H1 (cell line): ENCODE data around the gene GLE1. TPM values are rescaled to one million over a fixed set of nuclear protein-coding genes. Genes with fewer than 3 reads are reported as not detected.

Source experiments
- CTCF ChIA-PET: fragments of 300-600 bp; sonication (Branson Sonifier 250); formaldehyde crosslinking; loops from one replicate; lab custom pipeline; 2021; ENCODE audit not compliant: partially characterized antibody; lab: Charles Lee
- POLR2A ChIA-PET: fragments of 300-600 bp; sonication (Branson Sonifier 250); formaldehyde crosslinking; loops from one replicate; lab custom pipeline; 2021; ENCODE audit warnings: inconsistent platforms; ENCODE audit not compliant: partially characterized antibody; lab: Charles Lee
- DNase-seq, 2 experiments: peaks; one replicate each; pipeline versions ENCODE4 v3.0.0 to v3.0.0-alpha.2; 2010 to 2022; ENCODE audit warnings: low spot score in 2 of 2, low read depth in 1 of 2, mixed read lengths in 1 of 2
- FAIRE-seq: peaks from 2 replicates; lab custom pipeline; 2011; peaks lifted over from hg19 to GRCh38; lab: Jason Lieb, UNC
- H2AFZ ChIP-seq: 2 replicates; pipeline ENCODE4 v1.8.1; 2012; ENCODE audit warnings: low read length, inconsistent platforms
- H2AK5ac ChIP-seq: 2 replicates; pipeline ENCODE4 v1.6.1; 2013; ENCODE audit warnings: low read depth, low read length
- H2BK120ac ChIP-seq: replicated peaks from 2 replicates; pipeline ENCODE3; 2013; ENCODE audit warnings: low read depth, low read length, inconsistent platforms
- H2BK12ac ChIP-seq: 2 replicates; pipeline ENCODE4 v1.6.1; 2013; ENCODE audit warnings: low read depth, low read length
- H2BK15ac ChIP-seq: 2 replicates; pipeline ENCODE4 v1.6.1; 2013; ENCODE audit warnings: low read length
- H2BK20ac ChIP-seq: 2 replicates; pipeline ENCODE4 v1.6.1; 2013; ENCODE audit warnings: low read length
- H2BK5ac ChIP-seq: 2 replicates; pipeline ENCODE4 v1.6.1; 2013; ENCODE audit warnings: low read depth, low read length
- H3K14ac ChIP-seq: 2 replicates; pipeline ENCODE4 v1.6.1; 2013; ENCODE audit warnings: inconsistent platforms; ENCODE audit not compliant: insufficient read length
- H3K18ac ChIP-seq: 2 replicates; pipeline ENCODE4 v1.6.1; 2013; ENCODE audit warnings: low read length; ENCODE audit errors: extremely low read depth
- H3K23ac ChIP-seq: 2 replicates; pipeline ENCODE4 v1.6.1; 2013; ENCODE audit warnings: inconsistent platforms; ENCODE audit not compliant: insufficient read length
- H3K23me2 ChIP-seq: 2 replicates; pipeline ENCODE4 v1.6.1; 2013; ENCODE audit warnings: low read depth, low read length
- H3K27ac ChIP-seq: 2 replicates; pipeline ENCODE4 v1.6.1; 2011; ENCODE audit warnings: low read depth, low read length, inconsistent platforms
- H3K27me3 ChIP-seq, 4 experiments: replicated peaks in 1 of 4; 1 replicate in 1 of 4; 2 replicates in 3 of 4; pipeline versions ENCODE4 v1.6.1 to v1.8.1; 2011 to 2013; ENCODE audit warnings: low read length in 3 of 4, mild to moderate bottlenecking in 3 of 4, inconsistent platforms in 2 of 4, mixed read lengths in 2 of 4, moderate library complexity in 1 of 4; ENCODE audit not compliant: control insufficient read depth in 3 of 4, insufficient read depth in 3 of 4; ENCODE audit errors: extremely low read depth in 1 of 4
- H3K36me3 ChIP-seq, 4 experiments: 2 replicates each; pipeline versions ENCODE4 v1.6.1 to v1.8.1; 2011 to 2013; ENCODE audit warnings: mild to moderate bottlenecking in 4 of 4, low read length in 3 of 4, moderate library complexity in 2 of 4, control low read depth in 1 of 4, inconsistent platforms in 1 of 4; ENCODE audit not compliant: insufficient read depth in 4 of 4, control insufficient read depth in 2 of 4
- H3K4ac ChIP-seq: replicated peaks from 2 replicates; pipeline ENCODE3; 2013; ENCODE audit warnings: low read length, low read depth, mixed read lengths, inconsistent platforms; ENCODE audit not compliant: insufficient read length
- H3K4me1 ChIP-seq, 4 experiments: replicated peaks in 1 of 4; 1 replicate in 1 of 4; 2 replicates in 3 of 4; pipeline versions ENCODE4 v1.6.1 to v1.8.1; 2011 to 2013; ENCODE audit warnings: low read length in 3 of 4, inconsistent platforms in 2 of 4, mixed read lengths in 1 of 4; ENCODE audit not compliant: insufficient read depth in 4 of 4, control insufficient read depth in 3 of 4
- H3K4me2 ChIP-seq, 2 experiments: 2 replicates each; pipeline versions ENCODE4 v1.6.1 to v1.8.1; 2011 to 2013; ENCODE audit warnings: low read depth in 2 of 2, low read length in 2 of 2, control low read depth in 1 of 2, inconsistent platforms in 1 of 2, mild to moderate bottlenecking in 1 of 2; ENCODE audit not compliant: insufficient read depth in 1 of 2
- H3K4me3 ChIP-seq, 4 experiments: fragments of 200-600, 300-600 bp in 1 of 4; sonication (generic), shearing (Covaris generic), sonication (Bioruptor Twin) in 1 of 4; 2 replicates each; pipeline versions ENCODE4 v1.5.1 to v1.8.1; 2011 to 2016; ENCODE audit warnings: low read length in 4 of 4, low read depth in 3 of 4, control low read depth in 2 of 4, inconsistent platforms in 2 of 4, mild to moderate bottlenecking in 2 of 4, mixed read lengths in 1 of 4, moderate library complexity in 1 of 4; ENCODE audit not compliant: insufficient read depth in 2 of 4; ENCODE audit errors: extremely low read depth in 1 of 4
- H3K56ac ChIP-seq: replicated peaks from 2 replicates; pipeline ENCODE3; 2013; ENCODE audit warnings: low read depth, mild to moderate bottlenecking, mixed read lengths, low read length, inconsistent platforms; ENCODE audit not compliant: insufficient read length
- H3K79me1 ChIP-seq: 2 replicates; pipeline ENCODE4 v1.6.1; 2013; ENCODE audit warnings: low read depth, low read length, control low read depth
- H3K79me2 ChIP-seq, 2 experiments: 2 replicates each; pipeline versions ENCODE4 v1.6.1 to v1.8.1; 2012 to 2013; ENCODE audit warnings: low read length in 2 of 2, mild to moderate bottlenecking in 2 of 2, inconsistent platforms in 1 of 2; ENCODE audit not compliant: insufficient read depth in 2 of 2, control insufficient read depth in 1 of 2
- H3K9ac ChIP-seq, 4 experiments: replicated peaks in 1 of 4; 1 replicate in 1 of 4; 2 replicates in 3 of 4; pipeline versions ENCODE4 v1.6.1 to v1.8.1; 2011 to 2013; ENCODE audit warnings: low read depth in 3 of 4, low read length in 3 of 4, control low read depth in 2 of 4, mild to moderate bottlenecking in 2 of 4, moderate library complexity in 2 of 4, inconsistent platforms in 1 of 4; ENCODE audit errors: extremely low read depth in 1 of 4
- H3K9me3 ChIP-seq, 2 experiments: 2 replicates each; pipeline versions ENCODE4 v1.6.1 to v1.8.1; 2012 to 2013; ENCODE audit warnings: mild to moderate bottlenecking in 2 of 2, moderate library complexity in 2 of 2, control low read depth in 1 of 2, inconsistent platforms in 1 of 2, low read depth in 1 of 2, low read length in 1 of 2, mixed read lengths in 1 of 2; ENCODE audit not compliant: insufficient read depth in 2 of 2
- H4K20me1 ChIP-seq, 2 experiments: replicated peaks in 1 of 2; 2 replicates each; pipeline versions ENCODE3 to v1.8.1; 2011 to 2013; ENCODE audit warnings: inconsistent platforms in 2 of 2, low read length in 2 of 2, mild to moderate bottlenecking in 1 of 2; ENCODE audit not compliant: insufficient read depth in 2 of 2, control insufficient read depth in 1 of 2
- H4K5ac ChIP-seq: 2 replicates; pipeline ENCODE4 v1.6.1; 2013; ENCODE audit warnings: low read length, low read depth, mixed read lengths, inconsistent platforms; ENCODE audit not compliant: insufficient read length
- H4K8ac ChIP-seq: 2 replicates; pipeline ENCODE4 v1.8.0; 2013; ENCODE audit warnings: mild to moderate bottlenecking, moderate library complexity, low read length, inconsistent platforms; ENCODE audit not compliant: insufficient read depth; ENCODE audit errors: extremely low read depth
- H4K91ac ChIP-seq: replicated peaks from 2 replicates; pipeline ENCODE3; 2013; ENCODE audit warnings: low read length, mixed read lengths, inconsistent platforms; ENCODE audit not compliant: insufficient read length
- ASH2L ChIP-seq: fragments of 200-600, 300-600 bp; sonication (generic); IDR thresholded peaks from one replicate; pipeline ENCODE4 v1.7.1; 2017; ENCODE audit warnings: low read length
- EZH2 ChIP-seq: fragments of 200-600 bp; sonication (generic); IDR thresholded peaks from 2 replicates; pipeline ENCODE4 v1.7.1; 2012; ENCODE audit warnings: low read depth, mild to moderate bottlenecking, moderate library complexity, low read length, inconsistent platforms; ENCODE audit not compliant: severe bottlenecking
- JUND ChIP-seq: IDR thresholded peaks from 2 replicates; pipeline ENCODE4 v1.6.1; 2011; ENCODE audit warnings: mild to moderate bottlenecking, improper control_type of control experiment, low read length
- KDM4A ChIP-seq: IDR thresholded peaks from one replicate; pipeline ENCODE4 v1.7.1; 2012; ENCODE audit warnings: low read depth, mild to moderate bottlenecking, moderate library complexity, low read length, inconsistent platforms; ENCODE audit not compliant: severe bottlenecking
- TCF12 ChIP-seq: IDR thresholded peaks from 2 replicates; pipeline ENCODE4 v1.6.1; 2011; ENCODE audit warnings: low read depth, mild to moderate bottlenecking, low read length
- WGBS, 2 experiments: shearing (Covaris generic) in 1 of 2; methylation state at CpG; one replicate each; pipeline versions ENCODE4 v1.1.6 to v1.1.7; 2013 to 2015; ENCODE audit warnings: low lambda C conversion rate in 2 of 2, mixed read lengths in 2 of 2, inconsistent platforms in 1 of 2, low coverage in 1 of 2, missing lambda C conversion rate in 1 of 2; ENCODE audit not compliant: insufficient replicate concordance in 2 of 2, insufficient coverage in 1 of 2, insufficient read length in 1 of 2; ENCODE audit errors: extremely low coverage in 1 of 2, missing lambda C conversion rate in 1 of 2; 5-methylcytosine and 5-hydroxymethylcytosine counted together
- polyA plus RNA-seq, 7 experiments: library from polyadenylated mRNA; depleted of rRNA in 3 of 7; stranded (reverse) in 5 of 7; unstranded in 2 of 7; fragments of >200 nt in 5 of 7; fragments of 200-250 nt in 2 of 7; gene quantifications; 1 replicate in 5 of 7; 2 replicates in 1 of 7; 4 replicates in 1 of 7; pipeline versions ENCODE4 v1.2.1 to v1.2.3, GENCODE V29; 2011 to 2013; ENCODE audit warnings: missing spikeins in 2 of 7, mixed read lengths in 2 of 7
- total RNA-seq: library from RNA; stranded (reverse); fragmentation: NEBNext Ultra II Directional; extraction: Animal tissue kit (Norgen Biotek cat#: 25700); gene quantifications from 2 replicates; pipeline ENCODE4 v1.2.1, GENCODE V29; 2021

Gene GLE1
- total and polyA plus RNA-seq, 2 of the 8 experiments (the other 6 are each of a cell fraction or from before 2014, with no cell fraction given), result 9.6 to 14.9 TPM

- no peak overlapping the region for H3K23ac ChIP-seq
- no peak overlapping the region for H4K8ac ChIP-seq
- H4K91ac ChIP-seq, result no peak overlapping the region
- no peak overlapping the region for H2AFZ ChIP-seq
- no peak overlapping the region for H2AK5ac ChIP-seq
- no peak overlapping the region for H3K27ac ChIP-seq
- H3K27me3 ChIP-seq, result peaks cover 18 to 50% (median 42%) of the 10 kb centered on the region in 4 experiments
- H3K14ac ChIP-seq, result no peak overlapping the region
- H3K79me1 ChIP-seq, result no peaks in the 10 kb centered on the region
- H3K9ac ChIP-seq, result no peak overlapping the region
- ChIA-PET POLR2A (interaction anchor here (0.6 to 1.2 kb wide), 2 partner anchors 46 to 52 kb away, joined by 3 to 4 read pairs; partner anchors contain the start of gene GLE1), CTCF (no interaction called here)
- no peak overlapping the region for H3K4ac ChIP-seq
- no peak for TF ChIP-seq KDM4A
- TF ChIP-seq JUND, result no peak
- no peak for TF ChIP-seq EZH2
- no peak for TF ChIP-seq TCF12
- no peak for TF ChIP-seq ASH2L
- H2BK12ac ChIP-seq, result no peak overlapping the region
- no peak overlapping the region for H4K5ac ChIP-seq
- H3K4me1 ChIP-seq, result peaks cover 0 to 8% (median 5%) of the 10 kb centered on the region in 4 experiments; a peak in 5 of 7 replicates
- no peak overlapping the region for H2BK120ac ChIP-seq
- no peak overlapping the region for H2BK15ac ChIP-seq
- H3K4me3 ChIP-seq, result no peak overlapping the region
- H4K20me1 ChIP-seq, result peaks cover 14 to 16% of the 10 kb centered on the region in 2 experiments
- H2BK20ac ChIP-seq, result no peak overlapping the region
- H3K23me2 ChIP-seq, result peaks cover 6% of the 10 kb centered on the region
- H3K36me3 ChIP-seq, result peaks cover 0 to 2% (median 0%) of the 10 kb centered on the region in 4 experiments; a peak in 1 of 8 replicates
- H2BK5ac ChIP-seq, result no peak overlapping the region
- H3K18ac ChIP-seq, result no peak overlapping the region
- no peak for FAIRE-seq
- WGBS, 2 experiments, result 93% methylated on average over 3 of the region's 3 CpGs; no CpG with 5 or more reads in 1 of the 2 experiments
- no peaks in the 10 kb centered on the region for H3K79me2 ChIP-seq
- no peak overlapping the region for H3K4me2 ChIP-seq
- no peaks in the 10 kb centered on the region for H3K9me3 ChIP-seq
- DNase-seq, result no peak
- H3K56ac ChIP-seq, result no peak overlapping the region
These were observed 45.5 kb upstream of the GLE1 start for GRCh38 chr9:128459011-128459410.
